AG08396 (cell line): ENCODE data around the gene VWA5A.
A peak's percentile ranks its signal among the peaks of the same experiment; 100 is the strongest.

Source experiments
- DNase-seq: peaks from one replicate; pipeline ENCODE4 v3.0.0; 2012; ENCODE audit warnings: low spot score, mixed read lengths

Gene VWA5A, protein sequence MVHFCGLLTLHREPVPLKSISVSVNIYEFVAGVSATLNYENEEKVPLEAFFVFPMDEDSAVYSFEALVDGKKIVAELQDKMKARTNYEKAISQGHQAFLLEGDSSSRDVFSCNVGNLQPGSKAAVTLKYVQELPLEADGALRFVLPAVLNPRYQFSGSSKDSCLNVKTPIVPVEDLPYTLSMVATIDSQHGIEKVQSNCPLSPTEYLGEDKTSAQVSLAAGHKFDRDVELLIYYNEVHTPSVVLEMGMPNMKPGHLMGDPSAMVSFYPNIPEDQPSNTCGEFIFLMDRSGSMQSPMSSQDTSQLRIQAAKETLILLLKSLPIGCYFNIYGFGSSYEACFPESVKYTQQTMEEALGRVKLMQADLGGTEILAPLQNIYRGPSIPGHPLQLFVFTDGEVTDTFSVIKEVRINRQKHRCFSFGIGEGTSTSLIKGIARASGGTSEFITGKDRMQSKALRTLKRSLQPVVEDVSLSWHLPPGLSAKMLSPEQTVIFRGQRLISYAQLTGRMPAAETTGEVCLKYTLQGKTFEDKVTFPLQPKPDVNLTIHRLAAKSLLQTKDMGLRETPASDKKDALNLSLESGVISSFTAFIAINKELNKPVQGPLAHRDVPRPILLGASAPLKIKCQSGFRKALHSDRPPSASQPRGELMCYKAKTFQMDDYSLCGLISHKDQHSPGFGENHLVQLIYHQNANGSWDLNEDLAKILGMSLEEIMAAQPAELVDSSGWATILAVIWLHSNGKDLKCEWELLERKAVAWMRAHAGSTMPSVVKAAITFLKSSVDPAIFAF

DNA sequence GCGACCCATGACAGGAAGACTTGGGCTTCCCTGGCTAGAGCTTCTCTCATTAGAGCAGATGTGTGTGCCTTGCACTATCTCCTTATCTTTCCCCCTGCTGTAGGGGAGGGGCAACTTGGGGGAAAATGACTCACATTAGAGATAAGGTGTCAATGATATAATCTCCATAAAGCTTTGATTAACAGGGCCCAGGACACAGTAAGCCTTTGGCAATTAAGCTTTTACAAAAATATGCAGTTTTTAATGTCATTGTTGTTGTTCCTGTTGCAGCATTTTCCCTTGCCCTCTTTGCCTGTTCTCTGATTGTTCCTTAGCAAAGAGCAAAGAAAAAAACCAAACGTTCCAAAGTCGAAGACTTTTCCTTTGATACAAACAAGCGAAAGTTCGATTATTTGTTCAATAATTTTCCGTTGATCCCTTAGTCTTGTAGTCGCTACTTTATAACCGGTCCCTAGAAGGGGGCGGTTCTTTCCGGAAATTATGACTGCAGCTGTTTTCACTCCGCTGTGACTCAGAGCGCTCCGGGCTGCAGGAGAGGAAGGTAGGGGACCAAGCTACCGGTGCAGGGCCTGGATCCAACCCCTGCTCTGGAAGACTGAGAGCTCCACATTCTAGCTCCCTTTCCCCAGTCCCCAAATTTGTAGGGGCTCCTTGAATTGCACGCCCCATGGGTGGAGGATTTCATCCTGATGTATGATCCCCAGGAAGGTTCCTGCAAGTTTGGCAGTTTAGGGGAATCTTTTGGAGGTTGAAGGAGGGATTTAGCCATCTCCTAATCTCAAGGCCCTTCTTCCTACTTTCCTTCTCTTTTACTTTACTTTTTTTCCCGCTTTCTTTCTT is at the start of gene VWA5A:
VWA5A (plus strand) TSS at position 509 of the 840 bp plus-strand sequence. CDS start 2,062 bp downstream, outside the sequence.
- peak; percentile 82 for DNase-seq

- no peak for DNase-seq
Measured at GRCh38 chr11:124068601-124069110, 46.6 kb upstream of the VWA5A start.

DNA sequence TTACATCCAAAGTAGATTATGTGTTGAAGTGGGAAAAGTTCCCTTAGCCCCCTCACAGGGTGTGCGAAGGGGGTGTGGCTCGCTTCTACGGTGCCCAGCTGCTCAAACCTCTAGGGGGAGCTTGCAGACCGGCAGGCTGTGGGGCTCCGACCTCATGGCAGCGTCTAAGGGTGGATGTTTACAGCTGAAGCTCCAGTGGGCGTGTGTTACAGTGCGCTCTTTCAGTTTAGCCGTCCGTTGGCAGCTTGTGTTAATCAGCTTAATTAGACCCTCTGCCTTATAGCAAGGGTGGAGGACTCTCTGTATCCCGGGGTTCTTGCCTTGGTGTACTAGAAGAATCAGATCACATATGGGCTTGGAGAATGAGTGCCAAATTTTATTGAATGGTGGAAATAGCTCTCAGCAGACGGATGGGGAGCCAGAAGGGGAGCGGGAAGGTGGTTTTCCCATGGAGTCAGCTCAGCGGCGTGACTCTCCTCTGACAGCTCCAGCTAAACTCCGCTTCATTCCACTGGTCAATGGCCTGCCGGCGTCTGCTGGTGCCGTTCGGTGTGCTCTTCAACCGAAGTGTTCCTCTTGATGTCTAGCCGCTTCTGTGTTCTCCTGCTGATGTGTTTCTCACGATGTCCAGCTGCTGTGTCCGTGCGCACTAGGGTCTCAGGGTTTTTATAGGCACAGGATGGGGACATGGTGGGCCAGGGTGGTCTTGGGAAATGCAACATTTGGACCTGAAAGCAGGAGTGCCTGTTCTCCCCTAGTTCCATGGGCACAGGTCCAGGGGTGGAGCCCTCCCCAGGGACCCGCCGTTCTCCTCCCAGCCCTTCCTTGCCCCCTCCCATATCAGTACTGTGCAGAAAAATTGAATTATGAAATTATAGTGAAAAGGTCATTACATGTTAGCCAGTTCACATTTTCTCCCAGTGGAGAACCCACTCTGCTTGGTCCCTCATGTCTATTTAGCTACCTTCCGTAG is 45.5 kb upstream of the VWA5A start:
- peak; percentile 58 for DNase-seq

DNA sequence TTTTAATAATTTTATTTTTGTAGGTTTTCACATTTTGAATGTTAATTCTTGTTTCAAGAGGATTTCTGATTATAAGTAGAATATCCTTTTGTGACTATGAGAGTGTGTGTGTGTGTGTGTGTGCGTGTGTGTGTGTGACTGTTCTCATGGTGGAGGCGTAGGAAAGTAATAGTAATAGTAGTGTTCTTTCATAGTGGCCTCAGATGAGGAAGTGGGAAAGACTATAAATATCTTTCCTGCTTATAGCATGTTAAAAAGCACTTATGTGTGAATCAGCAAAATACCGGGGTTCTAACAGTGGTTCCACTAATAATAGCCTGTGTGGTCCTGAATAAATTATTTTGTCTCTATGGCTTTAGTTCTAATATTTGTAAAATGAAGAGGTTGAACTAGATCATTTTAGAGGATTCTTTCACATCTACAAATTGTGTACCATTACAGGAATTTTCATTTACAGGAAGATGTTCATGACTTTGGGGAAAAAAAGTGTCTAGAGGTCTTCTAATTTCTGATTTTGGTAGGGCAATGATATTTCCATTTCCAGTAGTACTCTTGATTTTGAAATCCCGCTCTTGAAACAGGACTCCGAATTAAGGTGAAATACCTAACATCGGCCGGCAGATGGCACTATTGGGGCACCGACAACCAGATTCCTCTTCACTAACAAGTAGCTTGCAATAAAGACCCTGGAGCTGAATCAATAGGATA is 44.2 kb upstream of the VWA5A start:
- peak; percentile 68 for DNase-seq

DNA sequence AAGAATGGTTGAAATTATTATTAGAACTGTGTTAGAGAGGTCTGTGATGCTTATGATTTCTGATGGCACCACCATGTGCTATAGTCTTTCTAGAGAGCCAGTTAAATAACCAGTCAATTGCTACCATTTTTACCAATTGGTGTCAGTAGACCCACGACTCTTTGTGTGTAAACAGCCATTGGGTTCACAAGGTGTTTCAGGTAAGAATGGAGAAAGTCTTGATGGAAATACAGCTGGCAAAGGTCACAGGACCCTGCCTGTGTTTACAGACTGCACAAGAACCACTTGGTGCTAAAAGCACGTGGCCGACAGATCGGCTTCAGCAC is 43.7 kb upstream of the VWA5A start:
- DNase-seq, result no peak

GRCh38 chr11:124072147-124072546 is 43.1 kb upstream of the VWA5A start:
- DNase-seq, result no peak

DNA sequence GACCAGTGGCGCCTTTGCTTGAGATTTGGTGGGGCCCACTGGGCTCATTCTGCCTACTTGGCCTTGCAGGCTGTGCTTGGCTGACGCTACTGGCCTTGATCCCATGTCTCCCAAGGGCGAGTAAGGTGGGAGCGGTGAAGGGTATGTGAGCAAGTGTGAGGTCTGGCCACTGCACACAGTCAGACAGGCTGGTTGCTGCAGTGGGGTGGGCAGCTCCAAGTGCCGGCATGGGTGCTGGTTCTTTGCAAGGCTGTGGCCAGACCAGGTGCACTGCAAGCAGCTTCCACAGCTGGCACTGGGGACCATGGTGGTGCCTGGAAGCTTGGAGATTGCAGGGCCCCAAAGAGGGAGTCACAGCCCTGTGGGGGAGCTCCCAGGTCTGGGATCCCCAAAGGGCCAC is 40.7 kb upstream of the VWA5A start:
- DNase-seq, result no peak

- no peak for DNase-seq
Measured at GRCh38 chr11:124075492-124075840, 39.8 kb upstream of the VWA5A start.

- peak; percentile 47 for DNase-seq
Measured at GRCh38 chr11:124075841-124076651, 39.2 kb upstream of the VWA5A start.

GRCh38 chr11:124077266-124077665 is 38.0 kb upstream of the VWA5A start:
- no peak for DNase-seq

- no peak for DNase-seq
Measured at GRCh38 chr11:124078591-124078990, 36.7 kb upstream of the VWA5A start.

DNA sequence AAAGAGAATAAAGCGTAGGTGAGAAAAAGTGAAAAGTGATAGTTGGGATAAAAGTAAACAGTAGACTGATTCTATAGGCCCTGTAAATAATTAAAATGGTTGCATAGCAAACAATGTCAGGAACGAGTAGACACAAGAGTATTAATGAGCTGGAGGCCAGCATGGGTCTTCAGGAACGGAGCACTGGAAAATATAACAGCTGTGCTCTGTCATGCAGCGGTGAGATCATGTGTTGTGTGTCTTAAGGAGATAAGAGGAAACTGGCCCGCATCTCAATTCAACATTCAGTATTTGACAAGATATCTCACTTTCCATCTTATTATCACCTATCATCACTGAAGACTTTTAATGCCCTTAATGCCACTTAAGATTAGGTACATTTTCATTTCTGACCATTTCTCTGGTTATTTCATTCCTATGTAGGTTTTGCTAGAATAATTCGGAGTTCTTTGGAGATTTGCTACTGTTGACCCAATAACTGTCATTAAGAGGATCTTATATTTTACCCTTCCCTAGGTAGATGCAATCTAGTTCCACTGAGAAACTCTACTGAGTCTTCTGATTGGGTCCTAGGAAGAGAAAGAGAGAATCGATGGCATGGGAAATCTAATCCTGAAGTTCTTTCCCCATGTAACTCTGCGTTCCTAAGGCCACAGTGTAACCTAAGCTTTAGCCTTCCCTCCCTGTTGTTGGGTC is 35.5 kb upstream of the VWA5A start:
- no peak for DNase-seq

DNA sequence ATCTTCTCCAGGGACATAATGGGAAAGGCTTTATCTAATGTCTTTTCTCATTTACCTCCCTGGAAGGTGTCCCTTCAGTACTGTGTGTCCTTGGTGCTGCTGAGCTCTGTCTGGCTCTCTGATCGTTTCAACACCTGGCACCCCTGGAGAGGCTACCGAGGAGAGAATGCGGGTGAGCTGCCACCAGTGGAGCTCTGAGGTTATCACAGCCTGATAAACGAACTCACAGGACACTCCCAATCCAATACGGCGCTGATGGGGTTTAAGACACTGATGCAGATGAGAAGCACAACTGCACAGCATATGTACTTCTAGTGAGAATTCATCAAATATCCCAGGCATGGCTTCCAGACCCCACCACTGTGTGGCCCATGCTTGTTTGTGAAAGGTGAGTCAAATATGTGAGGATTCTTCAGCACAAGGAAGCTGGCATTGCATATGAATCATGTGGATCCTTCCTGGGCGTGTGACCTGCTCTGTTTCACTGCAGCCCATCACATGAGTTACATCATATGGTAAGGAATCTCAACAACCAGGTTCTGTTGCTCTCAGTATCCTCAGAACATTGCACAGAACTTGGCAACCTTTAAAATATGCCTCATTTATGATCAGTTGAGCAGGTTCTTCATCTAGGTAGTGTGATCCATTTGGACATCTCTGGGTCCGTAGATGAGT is 34.8 kb upstream of the VWA5A start:
- no peak for DNase-seq

GRCh38 chr11:124081483-124081882 is 33.8 kb upstream of the VWA5A start:
- no peak for DNase-seq

DNA sequence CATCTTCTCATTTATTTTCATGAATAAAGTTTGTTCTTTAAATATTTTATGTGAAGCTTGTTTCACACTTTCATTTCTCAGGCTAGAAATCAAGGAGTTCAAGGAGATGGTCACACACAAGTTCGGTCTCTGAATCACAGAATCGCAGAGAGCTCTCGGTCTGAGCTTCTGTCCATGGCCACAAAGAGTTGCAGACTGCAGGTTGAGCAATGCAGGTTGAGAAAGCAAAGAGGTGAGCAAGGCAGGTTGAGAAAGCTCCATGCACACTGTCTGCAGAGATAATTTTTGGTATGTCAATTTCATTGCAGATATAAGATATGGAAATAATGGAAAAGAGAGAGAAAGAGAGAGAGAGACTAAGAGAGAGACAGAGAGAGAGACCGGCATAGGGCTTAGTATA is 32.9 kb upstream of the VWA5A start:
- DNase-seq, result no peak

DNA sequence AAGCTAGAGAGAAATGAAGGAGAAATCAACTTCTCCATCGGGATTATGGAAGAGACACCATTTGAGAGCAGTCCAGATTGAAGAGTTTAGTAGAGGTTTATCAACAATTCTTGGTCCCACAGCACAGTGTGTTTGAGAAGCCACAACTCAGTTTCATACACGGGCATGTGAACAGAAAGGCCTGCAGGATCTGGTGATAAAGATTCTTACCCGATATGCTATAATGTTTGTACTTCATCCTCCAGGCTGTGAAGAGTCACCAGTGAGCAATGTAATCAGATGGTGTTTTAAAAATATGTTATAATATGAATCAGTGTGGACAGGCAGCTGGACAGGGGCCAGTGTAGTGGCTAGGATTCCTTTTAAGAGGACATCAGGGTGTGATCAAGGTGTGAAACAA is 29.7 kb upstream of the VWA5A start:
- DNase-seq, result peak; percentile 21

- DNase-seq, result no peak
Measured at GRCh38 chr11:124085997-124086846, 29.0 kb upstream of the VWA5A start.

- no peak for DNase-seq
Measured at GRCh38 chr11:124090996-124091395, 24.3 kb upstream of the VWA5A start.
